H1 (cell line): ENCODE results near the gene MYO16.

ENCODE experiments used
- CTCF ChIP-seq, 3 experiments: IDR thresholded peaks; 1 replicate in 2 of 3; 2 replicates in 1 of 3; pipeline versions ENCODE4 v1.5.1 to v1.6.1; 2011; ENCODE audit warnings: low read length in 3 of 3, mild to moderate bottlenecking in 3 of 3, inconsistent platforms in 2 of 3, low read depth in 1 of 3, moderate library complexity in 1 of 3; ENCODE audit not compliant: insufficient read depth in 1 of 3; ENCODE audit errors: control extremely low read depth in 1 of 3
- POLR2A ChIP-seq, 2 experiments: IDR thresholded peaks; 1 replicate in 1 of 2; 2 replicates in 1 of 2; pipeline ENCODE4 v1.6.1; 2011; ENCODE audit warnings: low read depth in 2 of 2, low read length in 2 of 2, mild to moderate bottlenecking in 2 of 2; ENCODE audit errors: control extremely low read depth in 1 of 2

GRCh38 chr13:109152311-109152820 is 523.0 kb downstream of the MYO16 start:
- TF ChIP-seq CTCF (IDR thresholded peaks at IDR 0.05; ENCODE audit: control extremely low read depth in 1 of 3, insufficient read depth in 1 of 3, low read depth in 1 of 3, low read length in 3 of 3) (no peak), POLR2A (IDR thresholded peaks at IDR 0.05; ENCODE audit: control extremely low read depth in 1 of 2, low read depth in 2 of 2, low read length in 2 of 2) (no peak)
